AG10803 (cell line): ENCODE data around the gene SNU13.
"Not testable (repeated sequence)": the region's sequence is repeated elsewhere in the genome, so short reads cannot be mapped to it uniquely, and the experiment has no call there.

Experiments used
- DNase-seq: peaks from one replicate; pipeline ENCODE4 v3.0.0; 2010; ENCODE audit warnings: low read depth
- H3K4me3 ChIP-seq: 2 replicates; pipeline ENCODE4 v1.5.1; 2011; ENCODE audit warnings: mild to moderate bottlenecking, low read length, control low read depth
- CTCF ChIP-seq: conservative IDR thresholded peaks from 2 replicates; pipeline ENCODE4 v1.5.1; 2011; ENCODE audit warnings: mild to moderate bottlenecking, low read length, control low read depth, inconsistent platforms

SNU13 gene

DNA sequence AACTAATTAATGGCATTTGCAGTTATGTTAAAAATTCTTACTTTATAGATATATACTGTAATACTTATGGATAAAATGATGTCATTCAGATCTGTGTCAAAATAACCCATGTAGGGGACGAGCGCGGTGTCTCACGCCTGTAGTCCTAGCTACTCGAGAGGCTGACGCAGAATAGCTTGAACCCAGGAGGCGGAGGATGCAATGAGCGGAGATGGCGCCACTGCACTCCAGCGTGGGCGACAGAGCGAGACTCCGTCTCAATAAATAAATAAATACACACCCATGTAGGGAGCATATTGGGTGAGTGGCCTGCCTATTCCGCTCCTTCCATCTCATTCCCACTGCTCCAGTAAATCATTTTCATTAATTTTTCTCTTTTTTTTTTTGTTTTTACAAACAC lies 7.1 kb downstream of the SNU13 start:
- no peak for DNase-seq
- peak overlapping the region; percentile 83 for H3K4me3 ChIP-seq
- no peak for TF ChIP-seq CTCF

DNA sequence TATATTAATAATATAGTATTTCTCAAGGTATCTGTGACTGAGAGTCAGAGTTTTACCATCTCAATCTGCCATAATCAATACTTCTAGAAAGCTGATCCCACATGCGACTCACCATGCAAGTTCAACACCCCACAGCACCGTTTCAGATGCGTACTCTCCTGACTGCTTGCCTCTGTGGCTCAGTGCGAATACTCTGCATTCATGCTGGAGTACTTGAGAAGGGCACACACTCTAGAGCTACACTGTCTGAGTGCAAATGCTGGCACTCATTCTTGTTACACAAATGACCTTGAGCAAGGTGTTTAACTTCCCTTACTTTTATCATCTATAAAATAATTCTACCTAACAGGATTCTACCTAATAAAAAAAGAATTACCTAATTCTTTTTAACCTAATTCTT lies 12.5 kb downstream of the SNU13 start:
- no peak for DNase-seq
- no peak for TF ChIP-seq CTCF
- no peak overlapping the region for H3K4me3 ChIP-seq

GRCh38 chr22:41674846-41675340 lies 13.8 kb downstream of the SNU13 start:
- DNase-seq: no peak
- no peak overlapping the region for H3K4me3 ChIP-seq
- TF ChIP-seq CTCF: no peak

DNA sequence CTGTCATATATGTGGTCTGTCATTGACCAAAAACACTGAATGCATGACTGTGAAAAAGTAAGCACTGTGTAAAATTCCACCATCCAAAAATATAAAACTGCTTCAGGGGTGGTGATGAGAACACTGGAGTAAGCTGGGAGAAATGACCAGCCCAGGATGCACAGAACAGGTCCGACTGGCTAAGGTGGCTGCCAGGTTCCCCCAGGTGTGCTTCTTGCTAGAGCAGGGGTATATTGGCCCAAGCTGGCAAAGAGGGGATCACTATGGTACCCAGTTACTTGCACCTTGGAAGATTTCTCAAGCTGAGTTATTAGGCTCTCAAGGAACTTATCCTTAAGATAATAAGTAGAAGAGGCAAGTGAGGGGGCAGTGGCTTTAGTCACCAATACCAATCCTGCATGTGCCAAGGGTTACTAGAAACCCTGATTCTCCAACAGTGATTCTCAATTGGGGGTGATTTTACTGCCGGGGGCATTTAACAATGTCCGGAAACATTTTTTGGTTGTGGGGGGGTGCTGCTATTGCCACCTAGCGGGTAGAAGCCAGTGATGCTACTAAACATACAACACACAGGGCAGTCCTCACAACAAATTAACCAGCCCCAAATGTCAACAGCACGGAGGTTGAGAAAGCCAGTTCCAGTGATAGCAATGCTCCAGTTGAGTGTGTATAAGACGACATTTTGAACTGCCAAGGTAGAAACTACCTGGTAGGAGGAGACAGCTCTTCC lies 15.7 kb downstream of the SNU13 start:
- TF ChIP-seq CTCF: peak; percentile 65
- peak; percentile 53 for DNase-seq
- no peak overlapping the region for H3K4me3 ChIP-seq

- DNase-seq, H3K4me3 ChIP-seq: not testable (repeated sequence)
Measured at GRCh38 chr22:41672096-41672495, 16.6 kb downstream of the SNU13 start.

- DNase-seq: peak; percentile 94
- no peak for TF ChIP-seq CTCF
- H3K4me3 ChIP-seq: no peak overlapping the region
Measured at GRCh38 chr22:41668971-41669911, 19.4 kb downstream of the SNU13 start.

GRCh38 chr22:41664951-41665350 lies 23.7 kb downstream of the SNU13 start:
- no peak for TF ChIP-seq CTCF
- no peak overlapping the region for H3K4me3 ChIP-seq
- DNase-seq: no peak
